Chondrocyte (in vitro differentiated cells): Measurements from ENCODE around the gene ASXL2. TPM values are rescaled to one million over a fixed set of nuclear protein-coding genes. Genes with fewer than 3 reads are reported as not detected.

ENCODE experiments used
- DNase-seq: peaks from one replicate; pipeline ENCODE4 v3.0.0; 2021; ENCODE audit warnings: mixed read lengths, low spot score
- H3K27ac Mint-ChIP-seq: one replicate; pipeline ENCODE4 v1.8.0; 2021; ENCODE audit warnings: mild to moderate bottlenecking, moderate library complexity, mixed read lengths; ENCODE audit not compliant: unreplicated experiment
- H3K27me3 Mint-ChIP-seq: 2 replicates; pipeline ENCODE4 v1.8.0; 2021; ENCODE audit warnings: low read depth, mixed read lengths
- H3K36me3 Mint-ChIP-seq: 2 replicates; pipeline ENCODE4 v1.8.0; 2021; ENCODE audit warnings: low read depth, mixed read lengths
- H3K4me1 Mint-ChIP-seq: 2 replicates; pipeline ENCODE4 v1.8.0; 2021; ENCODE audit warnings: low read depth, mild to moderate bottlenecking, mixed read lengths
- H3K4me3 Mint-ChIP-seq: one replicate; pipeline ENCODE4 v1.8.0; 2021; ENCODE audit warnings: mild to moderate bottlenecking, moderate library complexity, mixed read lengths; ENCODE audit not compliant: unreplicated experiment
- H3K9me3 Mint-ChIP-seq: 2 replicates; pipeline ENCODE4 v1.8.0; 2021; ENCODE audit warnings: low read depth, mixed read lengths
- total RNA-seq: library from RNA; stranded (reverse); gene quantifications from 3 replicates; pipeline ENCODE4 v1.2.1, GENCODE V29; 2021
- TF ChIP-seq, protein P1 (sequence below): fragments of 200-600 bp; sonication (generic); IDR thresholded peaks from 2 replicates; pipeline ENCODE4 v1.5.0; 2021; ENCODE audit warnings: antibody characterized with exemption, mild to moderate bottlenecking, moderate library complexity

ASXL2 gene
- total RNA-seq, 1 donor from 2014 or later: 24.7 TPM

DNA sequence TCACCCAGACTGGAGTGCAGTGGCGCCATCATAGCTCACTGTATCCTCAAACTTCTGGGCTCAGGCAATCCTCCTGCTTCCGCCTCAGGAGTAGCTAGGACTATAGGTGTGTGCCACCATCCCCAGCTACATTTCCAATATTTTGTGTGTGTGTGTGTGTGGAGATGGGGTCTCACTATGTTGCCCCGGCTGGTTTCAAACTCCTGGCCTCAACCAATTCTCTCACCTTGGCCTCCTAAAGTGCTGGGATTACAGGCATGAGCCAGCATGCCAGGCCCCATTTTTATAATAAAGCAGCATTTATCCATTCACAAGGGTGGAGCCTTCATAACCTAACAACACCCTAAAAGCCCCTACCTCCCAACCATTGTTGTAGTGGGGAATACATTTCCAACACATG is 152.4 kb downstream of the ASXL2 start:
- Mint-ChIP-seq H3K27ac (no peak overlapping the region), H3K4me1 (no peaks in the 10 kb centered on the region), H3K9me3 (peaks cover 2% of the 10 kb centered on the region), H3K4me3 (no peak overlapping the region), H3K36me3 (no peaks in the 10 kb centered on the region), H3K27me3 (peaks cover 4% of the 10 kb centered on the region)
- TF ChIP-seq, protein P1, sequence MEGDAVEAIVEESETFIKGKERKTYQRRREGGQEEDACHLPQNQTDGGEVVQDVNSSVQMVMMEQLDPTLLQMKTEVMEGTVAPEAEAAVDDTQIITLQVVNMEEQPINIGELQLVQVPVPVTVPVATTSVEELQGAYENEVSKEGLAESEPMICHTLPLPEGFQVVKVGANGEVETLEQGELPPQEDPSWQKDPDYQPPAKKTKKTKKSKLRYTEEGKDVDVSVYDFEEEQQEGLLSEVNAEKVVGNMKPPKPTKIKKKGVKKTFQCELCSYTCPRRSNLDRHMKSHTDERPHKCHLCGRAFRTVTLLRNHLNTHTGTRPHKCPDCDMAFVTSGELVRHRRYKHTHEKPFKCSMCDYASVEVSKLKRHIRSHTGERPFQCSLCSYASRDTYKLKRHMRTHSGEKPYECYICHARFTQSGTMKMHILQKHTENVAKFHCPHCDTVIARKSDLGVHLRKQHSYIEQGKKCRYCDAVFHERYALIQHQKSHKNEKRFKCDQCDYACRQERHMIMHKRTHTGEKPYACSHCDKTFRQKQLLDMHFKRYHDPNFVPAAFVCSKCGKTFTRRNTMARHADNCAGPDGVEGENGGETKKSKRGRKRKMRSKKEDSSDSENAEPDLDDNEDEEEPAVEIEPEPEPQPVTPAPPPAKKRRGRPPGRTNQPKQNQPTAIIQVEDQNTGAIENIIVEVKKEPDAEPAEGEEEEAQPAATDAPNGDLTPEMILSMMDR: no peak
- DNase-seq: no peak

GRCh38 chr2:25724756-25725155 is 153.5 kb downstream of the ASXL2 start:
- Mint-ChIP-seq H3K4me1 (no peaks in the 10 kb centered on the region), H3K4me3 (no peak overlapping the region), H3K36me3 (no peaks in the 10 kb centered on the region), H3K9me3 (peaks cover 2% of the 10 kb centered on the region), H3K27me3 (peaks cover 4% of the 10 kb centered on the region), H3K27ac (no peak overlapping the region)
- DNase-seq: no peak
- TF ChIP-seq, protein P1: no peak

- peaks cover 1% of the 10 kb centered on the region for H3K9me3 Mint-ChIP-seq
- DNase-seq: no peak
- no peak overlapping the region for H3K4me3 Mint-ChIP-seq
- H3K4me1 Mint-ChIP-seq: no peaks in the 10 kb centered on the region
- H3K27ac Mint-ChIP-seq: no peak overlapping the region
- peaks cover 5% of the 10 kb centered on the region for H3K27me3 Mint-ChIP-seq
- TF ChIP-seq, protein P1: no peak
- no peaks in the 10 kb centered on the region for H3K36me3 Mint-ChIP-seq
Observed at GRCh38 chr2:25722224-25722623, 156.1 kb downstream of the ASXL2 start.

- Mint-ChIP-seq H3K27ac (no peak overlapping the region), H3K4me3 (no peak overlapping the region), H3K36me3 (no peaks in the 10 kb centered on the region), H3K9me3 (no peaks in the 10 kb centered on the region), H3K27me3 (peaks cover 9% of the 10 kb centered on the region), H3K4me1 (no peaks in the 10 kb centered on the region)
- DNase-seq: no peak
- TF ChIP-seq, protein P1: no peak
Observed at GRCh38 chr2:25720575-25720974, 157.7 kb downstream of the ASXL2 start.

GRCh38 chr2:25714740-25715139 is 163.5 kb downstream of the ASXL2 start:
- Mint-ChIP-seq H3K9me3 (no peaks in the 10 kb centered on the region), H3K27me3 (peaks cover 5% of the 10 kb centered on the region), H3K27ac (no peak overlapping the region), H3K4me3 (no peak overlapping the region), H3K4me1 (peaks cover 7% of the 10 kb centered on the region), H3K36me3 (no peaks in the 10 kb centered on the region)
- no peak for DNase-seq
- TF ChIP-seq, protein P1: peak; percentile 39
